PFSK-1 (cell line): ENCODE measurements around the gene PSME1.

Experiments used
- FOXP2 ChIP-seq: optimal IDR thresholded peaks from 2 replicates; pipeline ENCODE3; 2011; ENCODE audit warnings: borderline replicate concordance, control low read depth, inconsistent platforms; ENCODE audit not compliant: insufficient read depth; ENCODE audit errors: extremely low read length, extremely low read depth
- POLR2AphosphoS5 ChIP-seq: IDR thresholded peaks from 2 replicates; pipeline ENCODE4 v1.6.1; 2012; ENCODE audit warnings: low read depth, mild to moderate bottlenecking, control low read depth, low read length, moderate library complexity
- SIN3A ChIP-seq: IDR thresholded peaks from 2 replicates; pipeline ENCODE4 v1.6.1; 2012; ENCODE audit warnings: mild to moderate bottlenecking, low read length, moderate library complexity, borderline replicate concordance; ENCODE audit not compliant: insufficient read depth
- TAF1 ChIP-seq: IDR thresholded peaks from 2 replicates; pipeline ENCODE4 v1.6.1; 2012; ENCODE audit warnings: low read length, control low read depth, borderline replicate concordance; ENCODE audit not compliant: insufficient read depth
- TF ChIP-seq, protein P1 (sequence below), 2 experiments: IDR thresholded peaks; 2 replicates each; pipeline versions ENCODE4 v1.6.1 to v1.8.0; 2011 to 2012; ENCODE audit warnings: low read depth in 2 of 2, low read length in 2 of 2, control low read depth in 1 of 2, inconsistent platforms in 1 of 2, mild to moderate bottlenecking in 1 of 2, moderate library complexity in 1 of 2; ENCODE audit not compliant: insufficient read depth in 1 of 2

The PSME1 gene

DNA sequence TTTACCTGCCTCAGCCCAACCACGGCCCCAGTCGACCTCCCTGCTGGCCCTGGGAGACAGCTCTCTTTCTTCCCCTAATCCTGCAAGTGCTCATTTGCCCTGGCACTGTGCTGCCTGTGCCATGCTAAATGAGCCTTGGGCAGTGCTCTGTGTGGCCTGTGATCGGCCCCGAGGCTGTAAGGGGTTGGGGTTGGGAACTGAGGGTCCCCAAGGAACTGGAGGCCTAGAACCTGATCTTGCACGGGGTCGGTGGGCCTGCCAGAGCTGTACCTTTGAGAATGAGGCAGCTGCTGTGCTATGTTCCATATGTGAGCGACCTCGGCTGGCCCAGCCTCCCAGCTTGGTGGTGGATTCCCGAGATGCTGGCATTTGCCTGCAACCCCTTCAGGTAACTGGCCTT, 14.1 kb downstream of the PSME1 start:
- TF ChIP-seq FOXP2 (no peak), POLR2AphosphoS5 (no peak), TAF1 (no peak)
- TF ChIP-seq, protein P1, sequence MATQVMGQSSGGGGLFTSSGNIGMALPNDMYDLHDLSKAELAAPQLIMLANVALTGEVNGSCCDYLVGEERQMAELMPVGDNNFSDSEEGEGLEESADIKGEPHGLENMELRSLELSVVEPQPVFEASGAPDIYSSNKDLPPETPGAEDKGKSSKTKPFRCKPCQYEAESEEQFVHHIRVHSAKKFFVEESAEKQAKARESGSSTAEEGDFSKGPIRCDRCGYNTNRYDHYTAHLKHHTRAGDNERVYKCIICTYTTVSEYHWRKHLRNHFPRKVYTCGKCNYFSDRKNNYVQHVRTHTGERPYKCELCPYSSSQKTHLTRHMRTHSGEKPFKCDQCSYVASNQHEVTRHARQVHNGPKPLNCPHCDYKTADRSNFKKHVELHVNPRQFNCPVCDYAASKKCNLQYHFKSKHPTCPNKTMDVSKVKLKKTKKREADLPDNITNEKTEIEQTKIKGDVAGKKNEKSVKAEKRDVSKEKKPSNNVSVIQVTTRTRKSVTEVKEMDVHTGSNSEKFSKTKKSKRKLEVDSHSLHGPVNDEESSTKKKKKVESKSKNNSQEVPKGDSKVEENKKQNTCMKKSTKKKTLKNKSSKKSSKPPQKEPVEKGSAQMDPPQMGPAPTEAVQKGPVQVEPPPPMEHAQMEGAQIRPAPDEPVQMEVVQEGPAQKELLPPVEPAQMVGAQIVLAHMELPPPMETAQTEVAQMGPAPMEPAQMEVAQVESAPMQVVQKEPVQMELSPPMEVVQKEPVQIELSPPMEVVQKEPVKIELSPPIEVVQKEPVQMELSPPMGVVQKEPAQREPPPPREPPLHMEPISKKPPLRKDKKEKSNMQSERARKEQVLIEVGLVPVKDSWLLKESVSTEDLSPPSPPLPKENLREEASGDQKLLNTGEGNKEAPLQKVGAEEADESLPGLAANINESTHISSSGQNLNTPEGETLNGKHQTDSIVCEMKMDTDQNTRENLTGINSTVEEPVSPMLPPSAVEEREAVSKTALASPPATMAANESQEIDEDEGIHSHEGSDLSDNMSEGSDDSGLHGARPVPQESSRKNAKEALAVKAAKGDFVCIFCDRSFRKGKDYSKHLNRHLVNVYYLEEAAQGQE (IDR thresholded peaks at IDR 0.05; ENCODE audit: insufficient read depth in 1 of 2, low read depth in 2 of 2, low read length in 2 of 2) = no peak

DNA sequence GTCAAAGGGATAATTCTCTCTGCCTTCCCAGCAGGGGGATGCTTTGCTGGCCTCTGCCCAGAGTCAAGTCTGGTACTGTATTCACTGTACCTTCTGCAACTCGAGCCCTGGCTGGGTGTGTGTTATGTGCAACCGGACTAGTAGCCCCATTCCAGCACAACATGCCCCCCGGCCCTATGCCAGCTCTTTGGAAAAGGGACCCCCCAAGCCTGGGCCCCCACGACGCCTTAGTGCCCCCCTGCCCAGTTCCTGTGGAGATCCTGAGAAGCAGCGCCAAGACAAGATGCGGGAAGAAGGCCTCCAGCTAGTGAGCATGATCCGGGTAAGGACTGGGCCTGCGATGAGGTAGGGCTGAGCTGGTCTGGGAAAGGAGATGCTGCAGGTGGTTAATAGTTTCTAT, 14.6 kb downstream of the PSME1 start:
- TF ChIP-seq SIN3A (no peak), POLR2AphosphoS5 (no peak), FOXP2 (no peak), TAF1 (no peak)
- TF ChIP-seq, protein P1 (IDR thresholded peaks at IDR 0.05; ENCODE audit: insufficient read depth in 1 of 2, low read depth in 2 of 2, low read length in 2 of 2) = no peak

DNA sequence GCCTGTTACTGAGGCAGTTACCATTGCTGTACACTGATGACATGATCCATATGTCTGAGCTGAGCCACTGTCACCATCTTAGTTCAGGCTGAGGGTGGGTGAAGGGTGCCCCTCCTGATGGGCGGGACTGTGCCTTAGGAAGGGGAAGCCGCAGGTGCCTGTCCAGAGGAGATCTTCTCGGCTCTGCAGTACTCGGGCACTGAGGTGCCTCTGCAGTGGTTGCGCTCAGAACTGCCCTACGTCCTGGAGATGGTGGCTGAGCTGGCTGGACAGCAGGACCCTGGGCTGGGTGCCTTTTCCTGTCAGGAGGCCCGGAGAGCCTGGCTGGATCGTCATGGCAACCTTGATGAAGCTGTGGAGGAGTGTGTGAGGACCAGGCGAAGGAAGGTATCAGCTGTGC, 15.0 kb downstream of the PSME1 start:
- TF ChIP-seq, protein P1 (IDR thresholded peaks at IDR 0.05; ENCODE audit: insufficient read depth in 1 of 2, low read depth in 2 of 2, low read length in 2 of 2) = no peak
- no peak for TF ChIP-seq POLR2AphosphoS5
- no peak for TF ChIP-seq FOXP2
- no peak for TF ChIP-seq SIN3A
- TF ChIP-seq TAF1 = no peak

DNA sequence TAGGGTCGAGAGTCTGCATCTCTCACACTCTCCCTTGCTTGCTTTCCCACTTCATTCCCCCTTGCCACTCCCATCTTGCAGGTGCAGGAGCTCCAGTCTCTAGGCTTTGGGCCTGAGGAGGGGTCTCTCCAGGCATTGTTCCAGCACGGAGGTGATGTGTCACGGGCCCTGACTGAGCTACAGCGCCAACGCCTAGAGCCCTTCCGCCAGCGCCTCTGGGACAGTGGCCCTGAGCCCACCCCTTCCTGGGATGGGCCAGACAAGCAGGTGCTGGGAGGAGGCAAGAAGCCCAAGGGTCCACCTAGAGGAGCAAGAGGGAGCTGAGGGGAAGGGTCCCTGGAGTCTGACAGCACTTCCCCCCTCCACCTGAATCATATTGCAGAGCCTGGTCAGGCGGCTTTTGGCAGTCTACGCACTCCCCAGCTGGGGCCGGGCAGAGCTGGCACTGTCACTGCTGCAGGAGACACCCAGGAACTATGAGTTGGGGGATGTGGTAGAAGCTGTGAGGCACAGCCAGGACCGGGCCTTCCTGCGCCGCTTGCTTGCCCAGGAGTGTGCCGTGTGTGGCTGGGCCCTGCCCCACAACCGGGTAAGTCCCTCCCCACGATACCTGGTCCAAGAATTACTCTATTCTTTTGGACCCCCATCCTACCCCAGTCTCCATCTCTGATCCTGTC, 15.5 kb downstream of the PSME1 start:
- no peak for TF ChIP-seq POLR2AphosphoS5
- TF ChIP-seq SIN3A = no peak
- TF ChIP-seq FOXP2 = no peak
- no peak for TF ChIP-seq TAF1
- TF ChIP-seq, protein P1 (IDR thresholded peaks at IDR 0.05; ENCODE audit: insufficient read depth in 1 of 2, low read depth in 2 of 2, low read length in 2 of 2) = no peak

DNA sequence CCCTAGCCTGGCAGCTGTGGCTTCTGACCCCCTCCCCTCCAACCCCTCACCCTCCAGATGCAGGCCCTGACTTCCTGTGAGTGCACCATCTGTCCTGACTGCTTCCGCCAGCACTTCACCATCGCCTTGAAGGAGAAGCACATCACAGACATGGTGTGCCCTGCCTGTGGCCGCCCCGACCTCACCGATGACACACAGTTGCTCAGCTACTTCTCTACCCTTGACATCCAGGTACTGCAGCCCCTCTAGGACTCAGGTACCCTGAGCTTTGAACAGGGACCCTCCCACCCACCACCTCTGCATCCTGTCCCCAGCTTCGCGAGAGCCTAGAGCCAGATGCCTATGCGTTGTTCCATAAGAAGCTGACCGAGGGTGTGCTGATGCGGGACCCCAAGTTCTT, 19.1 kb downstream of the PSME1 start:
- TF ChIP-seq, protein P1 (IDR thresholded peaks at IDR 0.05; ENCODE audit: insufficient read depth in 1 of 2, low read depth in 2 of 2, low read length in 2 of 2) = no peak
- TF ChIP-seq SIN3A (no peak), POLR2AphosphoS5 (no peak), TAF1 (no peak), FOXP2 (no peak)
